HepG2 (cell line): ENCODE results near the gene SEMA7A. TPM values are rescaled to one million over a fixed set of nuclear protein-coding genes. Genes with fewer than 3 reads are reported as not detected.

Source experiments
- ATAC-seq: fragments of 200-7000 bp; cut with Tn5 transposase; 3 replicates; pipeline ENCODE4 v1.9.1; 2020; ENCODE audit warnings: mild to moderate bottlenecking, moderate library complexity
- BruUV-seq: library from RNA; stranded (reverse); fragments of 400-500 nt; replicated peaks from 2 replicates; lab custom pipeline; 2021; lab: Mats Ljungman, UMichigan
- CTCF ChIA-PET: fragments of 300-600 bp; formaldehyde crosslinking; extraction: SDS; loops from one replicate; lab custom pipeline; 2021; ENCODE audit warnings: low total read pairs, inconsistent platforms, low intra/inter-chr PET ratio; lab: Yijun Ruan, JAX
- POLR2A ChIA-PET: fragments of 350-600 bp; sonication (Branson Sonifier 250); formaldehyde crosslinking; loops from one replicate; lab custom pipeline; 2020; ENCODE audit warnings: antibody characterized with exemption, inconsistent platforms; lab: Yijun Ruan, JAX
- DNase-seq: peaks from one replicate; pipeline ENCODE4 v3.0.0-alpha.2; 2015; ENCODE audit warnings: low spot score
- FAIRE-seq: peaks from 3 replicates; lab custom pipeline; 2011; peaks lifted over from hg19 to GRCh38; lab: Jason Lieb, UNC
- H2AFZ ChIP-seq: one replicate; pipeline ENCODE4 v1.6.1; 2011; ENCODE audit warnings: low read length, inconsistent platforms
- H3K27ac ChIP-seq: fragments of 300-600 bp; 3 replicates; pipeline ENCODE4 v1.8.0; 2011; ENCODE audit warnings: mixed run types, mild to moderate bottlenecking, mixed read lengths, low read length, inconsistent platforms; ENCODE audit not compliant: insufficient read depth; ENCODE audit errors: extremely low read length
- H3K27me3 ChIP-seq, 2 experiments: fragments of 200-600 bp in 1 of 2; 2 replicates in 1 of 2; 3 replicates in 1 of 2; pipeline versions ENCODE4 v1.6.0 to v1.8.0; 2011; ENCODE audit warnings: low read length in 2 of 2, mild to moderate bottlenecking in 2 of 2, moderate library complexity in 2 of 2, inconsistent platforms in 1 of 2; ENCODE audit not compliant: insufficient read depth in 2 of 2, control insufficient read depth in 1 of 2
- H3K36me3 ChIP-seq, 2 experiments: fragments of 200-600 bp in 1 of 2; replicated peaks in 1 of 2; 2 replicates in 1 of 2; 3 replicates in 1 of 2; pipeline versions ENCODE4 v1.5.1 to v1.8.0; 2011; ENCODE audit warnings: low read length in 2 of 2, inconsistent platforms in 1 of 2; ENCODE audit not compliant: insufficient read depth in 2 of 2, control insufficient read depth in 1 of 2
- H3K4me1 ChIP-seq: 2 replicates; pipeline ENCODE4 v1.5.1; 2012; ENCODE audit warnings: low read length, inconsistent platforms; ENCODE audit not compliant: insufficient read depth
- H3K4me2 ChIP-seq: 2 replicates; pipeline ENCODE4 v1.6.0; 2011; ENCODE audit warnings: low read depth, low read length, inconsistent platforms
- H3K4me3 ChIP-seq, 3 experiments: fragments of 200-600 bp in 1 of 3; sonication (generic), shearing (Covaris generic) in 1 of 3; replicated peaks in 1 of 3; 2 replicates each; pipeline ENCODE4 v1.5.1; 2011 to 2016; ENCODE audit warnings: low read length in 3 of 3, inconsistent platforms in 2 of 3, low read depth in 2 of 3, mild to moderate bottlenecking in 2 of 3, control low read depth in 1 of 3, mixed read lengths in 1 of 3; ENCODE audit not compliant: insufficient read depth in 1 of 3
- H3K79me2 ChIP-seq: one replicate; pipeline ENCODE4 v1.6.1; 2011; ENCODE audit warnings: low read length, inconsistent platforms; ENCODE audit not compliant: insufficient read depth
- H3K9ac ChIP-seq: 2 replicates; pipeline ENCODE4 v1.6.0; 2011; ENCODE audit warnings: mild to moderate bottlenecking, low read depth, low read length, inconsistent platforms; ENCODE audit not compliant: insufficient read depth
- H3K9me3 ChIP-seq: 2 replicates; pipeline ENCODE4 v1.5.1; 2012; ENCODE audit warnings: mild to moderate bottlenecking, low read length
- H4K20me1 ChIP-seq: 2 replicates; pipeline ENCODE4 v1.6.0; 2011; ENCODE audit warnings: inconsistent platforms, mild to moderate bottlenecking, low read length, moderate library complexity; ENCODE audit not compliant: insufficient read depth
- ARNT2 ChIP-seq: sonication (generic); formaldehyde crosslinking; IDR thresholded peaks from 2 replicates; pipeline ENCODE4 v1.8.0; 2022; ENCODE audit warnings: mild to moderate bottlenecking, low read depth, missing genetic modification reagents, moderate library complexity
- ATF7 ChIP-seq, 2 experiments: fragments of 450-650 bp in 1 of 2; sonication (generic) in 1 of 2; formaldehyde crosslinking in 1 of 2; IDR thresholded peaks; 2 replicates each; pipeline versions ENCODE4 v1.4.0 to v1.6.1; 2016 to 2020; ENCODE audit warnings: antibody characterized with exemption in 1 of 2, mild to moderate bottlenecking in 1 of 2, missing genetic modification reagents in 1 of 2
- TBL1XR1 ChIP-seq: fragments of 150-350 bp; IDR thresholded peaks from 2 replicates; pipeline ENCODE4 v1.6.1; 2014; ENCODE audit warnings: borderline replicate concordance, low read length; ENCODE audit not compliant: partially characterized antibody
- ZNF629 ChIP-seq: sonication (generic); formaldehyde crosslinking; conservative IDR thresholded peaks from 2 replicates; pipeline ENCODE4 v1.5.0; 2020; ENCODE audit warnings: missing genetic modification reagents
- ZNF879 ChIP-seq: sonication (generic); formaldehyde crosslinking; IDR thresholded peaks from 2 replicates; pipeline ENCODE4 v1.8.1; 2023; ENCODE audit warnings: missing genetic modification reagents
- WGBS: methylation state at CpG from one replicate; pipeline ENCODE4 v1.1.6; 2017; ENCODE audit warnings: low lambda C conversion rate; 5-methylcytosine and 5-hydroxymethylcytosine counted together
- in situ Hi-C: cut with HindIII; loops from 2 replicates; pipeline ENCODE4 v1.10.0; 2017; ENCODE audit warnings: low pct_unique_long_range_greater_than_20kb; ENCODE audit not compliant: extremely low pct_ligation_motif_present
- intact Hi-C: fragments of 100-400 bp; cut with micrococcal nuclease; formaldehyde crosslinking; loops from one replicate; pipeline ENCODE4 v1.10.0; 2022; ENCODE audit not compliant: unreplicated experiment
- polyA plus RNA-seq, 8 experiments: library from polyadenylated mRNA; depleted of rRNA in 3 of 8; stranded (reverse) in 7 of 8; unstranded in 1 of 8; fragments of >200 nt; fragmentation: Illumina TruSeq in 4 of 8; extraction: Trizol in 4 of 8; gene quantifications; 2 replicates each; pipeline versions ENCODE4 v1.2.1 to v1.2.3, GENCODE V29; 2011 to 2016; ENCODE audit warnings: low read depth in 4 of 8, missing spikeins in 1 of 8, mixed read lengths in 1 of 8; ENCODE audit not compliant: insufficient read depth in 1 of 8
- total RNA-seq, 5 experiments: library from RNA; depleted of rRNA; stranded (reverse); fragments of >200 nt; fragmentation: Illumina TruSeq; extraction: Trizol; gene quantifications; 2 replicates each; pipeline ENCODE4 v1.2.3, GENCODE V29; 2016; ENCODE audit warnings: low read depth in 1 of 5
- TF ChIP-seq, protein P1 (sequence below): sonication (generic); IDR thresholded peaks from 2 replicates; pipeline ENCODE4 v1.6.1; 2016; ENCODE audit warnings: low read depth, borderline replicate concordance

Gene SEMA7A
- total and polyA plus RNA-seq, 2 of the 13 experiments (the other 11 are each of a cell fraction or from before 2014, with no cell fraction given) = 9.0 to 15.8 TPM

DNA sequence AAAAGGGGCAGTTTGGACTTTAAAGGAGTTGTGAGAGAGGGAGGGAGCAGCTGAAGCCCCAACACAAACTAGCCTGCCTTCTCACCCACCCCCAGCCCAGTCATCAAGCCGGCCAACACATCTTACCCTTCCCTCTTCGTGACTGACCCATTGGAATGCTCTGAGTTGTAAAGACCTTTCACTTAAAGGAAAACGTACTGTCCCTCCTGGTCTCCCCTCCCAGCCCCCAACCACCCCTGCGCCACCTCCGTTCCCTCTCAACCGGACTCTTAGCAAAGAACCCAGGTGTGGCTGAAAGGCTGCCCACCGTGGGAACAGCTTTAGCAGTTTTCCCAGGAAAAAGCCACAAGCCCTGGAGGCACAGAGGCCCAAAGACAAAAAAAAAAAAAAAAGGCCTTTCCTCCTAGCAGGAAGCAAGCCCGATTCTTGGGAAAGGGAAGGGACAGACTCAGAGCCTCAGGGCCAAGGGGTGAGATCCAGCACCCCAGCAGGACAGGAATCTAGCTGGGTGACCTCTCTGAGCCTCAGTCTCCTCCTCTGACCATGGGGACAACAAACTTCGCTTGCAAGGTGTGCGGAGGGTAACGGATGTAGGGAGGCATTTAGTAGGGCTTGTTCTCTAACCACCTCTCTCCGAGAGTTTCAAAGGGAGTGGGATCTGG lies 68.7 kb downstream of the SEMA7A start:
- peak overlapping the region; percentile 71 for H3K9ac ChIP-seq
- peak overlapping the region; percentile 66 to 84 (median 79) for H3K4me3 ChIP-seq
- 37% methylated on average over 12 of the region's 12 CpGs for WGBS
- H3K27me3 ChIP-seq = peaks cover 3 to 13% of the 10 kb centered on the region in 2 experiments
- in situ Hi-C loops = no loop called here
- no peaks in the 10 kb centered on the region for H3K79me2 ChIP-seq
- intact Hi-C loops = no loop called here
- no peaks in the 10 kb centered on the region for H3K9me3 ChIP-seq
- no peaks in the 10 kb centered on the region for H4K20me1 ChIP-seq
- ATAC-seq (no peak; the same call in 2 of the 3 replicates), DNase-seq (no peak), FAIRE-seq (no peak)
- BruUV-seq = no TSS peak
- TF ChIP-seq ZNF879 (CRISPR knock-in tag) = 0 out of 2 replicates have a peak, but pooled peaks have one; percentile 16
- peak; percentile 74 for TF ChIP-seq ZNF629 (CRISPR knock-in tag)
- TF ChIP-seq TBL1XR1 = no peak
- 0 out of 2 replicates have a peak, but pooled peaks have one; percentile 0 for TF ChIP-seq ARNT2 (CRISPR knock-in tag)
- POLR2A ChIA-PET = interaction anchor here (1.4 to 1.5 kb wide), 2 partner anchors 17 to 77 kb away, joined by 3 to 5 read pairs; no protein-coding TSS in a partner anchor
- H3K4me1 ChIP-seq = peaks cover 30% of the 10 kb centered on the region
- peak overlapping the region; percentile 91 for H3K4me2 ChIP-seq
- CTCF ChIA-PET = no interaction called here
- H3K36me3 ChIP-seq = no peaks in the 10 kb centered on the region
- peak overlapping the region; percentile 51 for H3K27ac ChIP-seq
- peak overlapping the region; percentile 76 for H2AFZ ChIP-seq

- DNase-seq (no peak), FAIRE-seq (no peak), ATAC-seq (no peak)
- no peak overlapping the region for H3K9ac ChIP-seq
- peaks cover 3 to 13% of the 10 kb centered on the region in 2 experiments for H3K27me3 ChIP-seq
- H3K27ac ChIP-seq = no peak overlapping the region
- TF ChIP-seq, protein P1, sequence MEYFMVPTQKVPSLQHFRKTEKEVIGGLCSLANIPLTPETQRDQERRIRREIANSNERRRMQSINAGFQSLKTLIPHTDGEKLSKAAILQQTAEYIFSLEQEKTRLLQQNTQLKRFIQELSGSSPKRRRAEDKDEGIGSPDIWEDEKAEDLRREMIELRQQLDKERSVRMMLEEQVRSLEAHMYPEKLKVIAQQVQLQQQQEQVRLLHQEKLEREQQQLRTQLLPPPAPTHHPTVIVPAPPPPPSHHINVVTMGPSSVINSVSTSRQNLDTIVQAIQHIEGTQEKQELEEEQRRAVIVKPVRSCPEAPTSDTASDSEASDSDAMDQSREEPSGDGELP = no peak
- TF ChIP-seq ATF7 (IDR thresholded peaks at IDR 0.05) (peak; percentile 78), ATF7 (CRISPR knock-in tag; IDR thresholded peaks at IDR 0.05) (no peak)
- no peak overlapping the region for H3K4me3 ChIP-seq
- CTCF ChIA-PET = no interaction called here
- no peak overlapping the region for H2AFZ ChIP-seq
- in situ Hi-C loops = no loop called here
- no peaks in the 10 kb centered on the region for H4K20me1 ChIP-seq
- intact Hi-C loops = no loop called here
- peaks cover 28% of the 10 kb centered on the region for H3K4me1 ChIP-seq
- no peak overlapping the region for H3K4me2 ChIP-seq
- H3K9me3 ChIP-seq = no peaks in the 10 kb centered on the region
- POLR2A ChIA-PET = interaction anchor here (1.1 kb wide), 1 partner anchor 19 kb away, joined by 3 read pairs; no protein-coding TSS in a partner anchor
- WGBS = 37% methylated on average over 1 of the region's 1 CpG
- BruUV-seq = no TSS peak
- H3K79me2 ChIP-seq = no peaks in the 10 kb centered on the region
- H3K36me3 ChIP-seq = no peaks in the 10 kb centered on the region
Observed at GRCh38 chr15:74362482-74362881, 71.3 kb downstream of the SEMA7A start.
